Loucy (cell line): Measurements from ENCODE around the gene SRGAP2C.
"Not testable (repeated sequence)": the region's sequence is repeated elsewhere in the genome, so short reads cannot be mapped to it uniquely, and the experiment has no call there.

Experiments
- CTCF ChIP-seq: fragments of 200-600 bp; sonication (generic); conservative IDR thresholded peaks from 2 replicates; pipeline ENCODE4 v1.5.1; 2014; ENCODE audit warnings: mild to moderate bottlenecking, antibody characterized with exemption, low read length
- EZH2phosphoT487 ChIP-seq: fragments of 200-600 bp; IDR thresholded peaks from 2 replicates; pipeline ENCODE4 v1.6.1; 2018; ENCODE audit warnings: antibody characterized with exemption, mild to moderate bottlenecking, moderate library complexity, borderline replicate concordance

- TF ChIP-seq CTCF, EZH2phosphoT487: not testable (repeated sequence)
Observed at GRCh38 chr1:121252656-121253055, 67.9 kb downstream of the SRGAP2C start.
